ENCODE data around the gene SLC6A15. TPM values are rescaled to one million over a fixed set of nuclear protein-coding genes. Genes with fewer than 3 reads are reported as not detected.

The SLC6A15 gene
- total RNA-seq, result 10.8 and 13.8 TPM in 2 replicates

DNA sequence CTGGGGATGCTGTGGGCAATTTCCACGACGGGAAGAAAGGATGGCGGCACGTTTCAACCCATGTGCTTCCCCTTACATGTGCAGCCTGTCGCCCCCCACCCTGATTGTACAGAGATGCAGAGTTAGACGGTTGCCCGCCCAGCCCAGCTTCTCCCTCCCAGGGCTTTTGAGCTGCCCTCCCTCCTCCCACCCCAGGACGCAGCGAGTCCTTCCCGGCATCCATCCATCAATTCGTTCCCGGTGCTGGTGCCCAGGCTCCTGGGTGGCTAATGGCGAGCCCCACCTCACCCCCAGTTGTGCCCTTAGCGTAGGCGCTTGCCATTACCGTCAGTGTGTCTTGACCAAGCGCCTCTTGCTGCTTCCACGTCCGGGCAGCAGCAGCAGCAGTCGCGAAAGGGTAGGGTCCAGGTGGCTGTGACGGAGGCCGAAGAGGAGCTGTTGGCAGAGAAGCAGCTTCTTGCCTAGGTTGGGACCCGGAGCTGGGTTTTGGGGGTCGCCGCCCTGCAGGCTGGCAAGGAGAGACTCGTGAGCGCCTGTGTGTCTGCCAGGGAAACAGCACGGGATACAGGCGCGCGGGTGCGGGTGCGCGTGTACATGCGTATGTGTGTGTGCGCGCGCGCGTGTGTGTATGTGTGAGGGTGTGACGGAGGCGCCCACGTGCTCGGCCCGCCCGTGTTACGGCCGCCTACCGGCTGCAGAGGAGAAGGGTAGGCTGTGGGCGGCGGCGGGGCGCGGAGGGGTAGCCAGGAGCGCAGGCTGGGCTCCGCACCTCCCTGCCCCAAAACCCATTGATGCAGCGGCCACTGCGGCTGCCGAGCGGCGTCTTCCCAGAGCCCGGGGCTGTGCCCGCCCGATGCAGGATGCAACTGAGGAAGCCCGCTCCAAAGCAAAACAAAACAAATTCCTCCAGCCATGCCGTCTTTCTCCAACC, at the start of gene SLC6A15:
Gene SLC6A15 (minus strand): TSS at position 602 of the 931 bp plus-strand sequence. CDS start 20,679 bp downstream, outside the sequence.

Small RNAs within 50 kb of the gene (small RNA-seq; reads per million reads assigned to genes)
- gene AC128657.1, result not detected

Other genes starting within 250 kb of the SLC6A15 start
- not detected in 2 replicates for gene TSPAN19, start 123.5 kb upstream of the SLC6A15 start, total RNA-seq
- gene LRRIQ1, start 123.6 kb upstream of the SLC6A15 start, total RNA-seq, result 0.16 and 1.1 TPM in 2 replicates